K562 (cell line): ENCODE results near the gene ZP3. TPM values are rescaled to one million over a fixed set of nuclear protein-coding genes. Genes with fewer than 3 reads are reported as not detected.

ENCODE experiments used
- polyA plus RNA-seq, 8 experiments: library from polyadenylated mRNA; depleted of rRNA in 4 of 8; stranded (reverse) in 5 of 8; unstranded in 3 of 8; fragments of >200 nt; fragmentation: Nextera tagmentation in 2 of 8; fragmentation: Illumina TruSeq in 1 of 8; extraction: Ambion mirVana in 2 of 8; extraction: Trizol in 1 of 8; gene quantifications; 2 replicates each; pipeline versions ENCODE4 v1.2.1 to v1.2.3, GENCODE V29; 2011 to 2014; ENCODE audit warnings: inconsistent platforms in 1 of 8, missing spikeins in 1 of 8
- total RNA-seq, 7 experiments: library from RNA; depleted of rRNA in 6 of 7; stranded (reverse); fragments of >200 nt in 6 of 7; fragmentation: Illumina TruSeq in 2 of 7; extraction: Trizol in 2 of 7; gene quantifications; 2 replicates each; pipeline versions ENCODE4 v1.2.1 to v1.2.3, GENCODE V29; 2011 to 2021; ENCODE audit warnings: low replicate concordance in 1 of 7

Gene ZP3
- total and polyA plus RNA-seq, 9 of the 15 experiments (the other 6 are each of a cell fraction or from before 2014, with no cell fraction given) = 1.4 to 3.8 (median 2.4) TPM

Other genes with a start within 250 kb of the ZP3 start
Only the 7 nearest of the 8 such genes appear.
- 138 and 216 TPM in 2 replicates for gene HSPB1, start 122.3 kb upstream of the ZP3 start, total RNA-seq (2014; rRNA removed)
- 16.0 and 27.1 TPM in 2 replicates for gene HSPB1, start 122.3 kb upstream of the ZP3 start, total RNA-seq (2014; rRNA removed; fragmentation: Illumina TruSeq; extraction: Trizol)
- 180 TPM in 2 replicates for gene HSPB1, start 122.3 kb upstream of the ZP3 start, total RNA-seq (2015; rRNA removed; fragmentation: Illumina TruSeq; extraction: Trizol)
- 522 and 565 TPM in 2 replicates for gene HSPB1, start 122.3 kb upstream of the ZP3 start, total RNA-seq (2021)
- 44.8 and 88.9 TPM in 2 replicates for gene HSPB1, start 122.3 kb upstream of the ZP3 start, polyA plus RNA-seq (2011; rRNA removed)
- gene HSPB1, start 122.3 kb upstream of the ZP3 start, polyA plus RNA-seq (2014; fragmentation: Illumina TruSeq; extraction: Trizol) = 258 and 607 TPM in 2 replicates
- gene HSPB1, start 122.3 kb upstream of the ZP3 start, polyA plus RNA-seq (2014; fragmentation: Nextera tagmentation; extraction: Ambion mirVana) = 100 to 1,000 TPM in 1 of 2 experiments, 10 to 100 TPM in 1; 97.3 to 128 TPM
- 283 and 298 TPM in 2 replicates for gene HSPB1, start 122.3 kb upstream of the ZP3 start, polyA plus RNA-seq (2014; rRNA removed)
- 50.3 and 53.2 TPM in 2 replicates for gene YWHAG, start 66.0 kb upstream of the ZP3 start, total RNA-seq (2014; rRNA removed)
- 144 and 155 TPM in 2 replicates for gene YWHAG, start 66.0 kb upstream of the ZP3 start, total RNA-seq (2014; rRNA removed; fragmentation: Illumina TruSeq; extraction: Trizol)
- 135 and 136 TPM in 2 replicates for gene YWHAG, start 66.0 kb upstream of the ZP3 start, total RNA-seq (2015; rRNA removed; fragmentation: Illumina TruSeq; extraction: Trizol)
- 238 and 246 TPM in 2 replicates for gene YWHAG, start 66.0 kb upstream of the ZP3 start, total RNA-seq (2021)
- gene YWHAG, start 66.0 kb upstream of the ZP3 start, polyA plus RNA-seq (2011; rRNA removed) = 67.6 and 94.5 TPM in 2 replicates
- gene YWHAG, start 66.0 kb upstream of the ZP3 start, polyA plus RNA-seq (2014; fragmentation: Illumina TruSeq; extraction: Trizol) = 200 and 204 TPM in 2 replicates
- 10 to 100 TPM; 30.4 to 37.6 TPM for gene YWHAG, start 66.0 kb upstream of the ZP3 start, polyA plus RNA-seq (2014; fragmentation: Nextera tagmentation; extraction: Ambion mirVana)
- 74.9 and 83.6 TPM in 2 replicates for gene YWHAG, start 66.0 kb upstream of the ZP3 start, polyA plus RNA-seq (2014; rRNA removed)
- 0.41 and 0.49 TPM in 2 replicates for gene SSC4D, start 15.3 kb upstream of the ZP3 start, total RNA-seq (2014; rRNA removed)
- gene SSC4D, start 15.3 kb upstream of the ZP3 start, total RNA-seq (2014; rRNA removed; fragmentation: Illumina TruSeq; extraction: Trizol) = 0.19 and 0.65 TPM in 2 replicates
- gene SSC4D, start 15.3 kb upstream of the ZP3 start, total RNA-seq (2015; rRNA removed; fragmentation: Illumina TruSeq; extraction: Trizol) = 0.98 and 1.1 TPM in 2 replicates
- 0.98 and 1.2 TPM in 2 replicates for gene SSC4D, start 15.3 kb upstream of the ZP3 start, total RNA-seq (2021)
- 0.91 and 1.2 TPM in 2 replicates for gene SSC4D, start 15.3 kb upstream of the ZP3 start, polyA plus RNA-seq (2011; rRNA removed)
- gene SSC4D, start 15.3 kb upstream of the ZP3 start, polyA plus RNA-seq (2014; fragmentation: Illumina TruSeq; extraction: Trizol) = 0.80 and 1.5 TPM in 2 replicates
- under 1 TPM in 1 of 2 experiments, not detected in 1; 0.06 TPM for gene SSC4D, start 15.3 kb upstream of the ZP3 start, polyA plus RNA-seq (2014; fragmentation: Nextera tagmentation; extraction: Ambion mirVana)
- 0.67 and 1.0 TPM in 2 replicates for gene SSC4D, start 15.3 kb upstream of the ZP3 start, polyA plus RNA-seq (2014; rRNA removed)
- 14.9 and 20.4 TPM in 2 replicates for gene DTX2, start 36.8 kb downstream of the ZP3 start, total RNA-seq (2014; rRNA removed)
- 2.5 and 4.8 TPM in 2 replicates for gene DTX2, start 36.8 kb downstream of the ZP3 start, total RNA-seq (2014; rRNA removed; fragmentation: Illumina TruSeq; extraction: Trizol)
- 8.3 and 9.9 TPM in 2 replicates for gene DTX2, start 36.8 kb downstream of the ZP3 start, total RNA-seq (2015; rRNA removed; fragmentation: Illumina TruSeq; extraction: Trizol)
- 25.2 and 31.5 TPM in 2 replicates for gene DTX2, start 36.8 kb downstream of the ZP3 start, total RNA-seq (2021)
- 3.4 and 5.6 TPM in 2 replicates for gene DTX2, start 36.8 kb downstream of the ZP3 start, polyA plus RNA-seq (2011; rRNA removed)
- 9.8 and 18.3 TPM in 2 replicates for gene DTX2, start 36.8 kb downstream of the ZP3 start, polyA plus RNA-seq (2014; fragmentation: Illumina TruSeq; extraction: Trizol)
- gene DTX2, start 36.8 kb downstream of the ZP3 start, polyA plus RNA-seq (2014; fragmentation: Nextera tagmentation; extraction: Ambion mirVana) = under 1 TPM; 0.20 to 0.57 TPM
- gene DTX2, start 36.8 kb downstream of the ZP3 start, polyA plus RNA-seq (2014; rRNA removed) = 12.2 and 15.5 TPM in 2 replicates
- not detected in 2 replicates for gene UPK3B, start 85.6 kb downstream of the ZP3 start, total RNA-seq (2014; rRNA removed)
- gene UPK3B, start 85.6 kb downstream of the ZP3 start, total RNA-seq (2014; rRNA removed; fragmentation: Illumina TruSeq; extraction: Trizol) = not detected in 2 replicates
- gene UPK3B, start 85.6 kb downstream of the ZP3 start, total RNA-seq (2015; rRNA removed; fragmentation: Illumina TruSeq; extraction: Trizol) = not detected in 2 replicates
- gene UPK3B, start 85.6 kb downstream of the ZP3 start, total RNA-seq (2021) = 0.38 TPM in 1 of 2 replicates, not detected in the other
- not detected in 2 replicates for gene UPK3B, start 85.6 kb downstream of the ZP3 start, polyA plus RNA-seq (2011; rRNA removed)
- gene UPK3B, start 85.6 kb downstream of the ZP3 start, polyA plus RNA-seq (2014; fragmentation: Illumina TruSeq; extraction: Trizol) = not detected in 2 replicates
- gene UPK3B, start 85.6 kb downstream of the ZP3 start, polyA plus RNA-seq (2014; fragmentation: Nextera tagmentation; extraction: Ambion mirVana) = not detected
- gene UPK3B, start 85.6 kb downstream of the ZP3 start, polyA plus RNA-seq (2014; rRNA removed) = not detected in 2 replicates
- gene SPDYE16, start 118.3 kb downstream of the ZP3 start, total RNA-seq (2014; rRNA removed) = not detected in 2 replicates
- gene SPDYE16, start 118.3 kb downstream of the ZP3 start, total RNA-seq (2014; rRNA removed; fragmentation: Illumina TruSeq; extraction: Trizol) = not detected in 2 replicates
- gene SPDYE16, start 118.3 kb downstream of the ZP3 start, total RNA-seq (2015; rRNA removed; fragmentation: Illumina TruSeq; extraction: Trizol) = not detected in 2 replicates
- 0.13 TPM in 1 of 2 replicates, not detected in the other for gene SPDYE16, start 118.3 kb downstream of the ZP3 start, total RNA-seq (2021)
- gene SPDYE16, start 118.3 kb downstream of the ZP3 start, polyA plus RNA-seq (2011; rRNA removed) = 0.04 TPM in 1 of 2 replicates, not detected in the other
- 0.06 TPM in 2 replicates for gene SPDYE16, start 118.3 kb downstream of the ZP3 start, polyA plus RNA-seq (2014; fragmentation: Illumina TruSeq; extraction: Trizol)
- gene SPDYE16, start 118.3 kb downstream of the ZP3 start, polyA plus RNA-seq (2014; fragmentation: Nextera tagmentation; extraction: Ambion mirVana) = under 1 TPM; 0.04 to 0.06 TPM
- gene SPDYE16, start 118.3 kb downstream of the ZP3 start, polyA plus RNA-seq (2014; rRNA removed) = not detected in 2 replicates
- 5.4 and 5.7 TPM in 2 replicates for gene POMZP3, start 202.3 kb downstream of the ZP3 start, total RNA-seq (2014; rRNA removed)
- gene POMZP3, start 202.3 kb downstream of the ZP3 start, total RNA-seq (2014; rRNA removed; fragmentation: Illumina TruSeq; extraction: Trizol) = 3.8 and 4.5 TPM in 2 replicates
- gene POMZP3, start 202.3 kb downstream of the ZP3 start, total RNA-seq (2015; rRNA removed; fragmentation: Illumina TruSeq; extraction: Trizol) = 4.0 and 4.9 TPM in 2 replicates
- 13.4 and 15.8 TPM in 2 replicates for gene POMZP3, start 202.3 kb downstream of the ZP3 start, total RNA-seq (2021)
- 3.7 and 6.4 TPM in 2 replicates for gene POMZP3, start 202.3 kb downstream of the ZP3 start, polyA plus RNA-seq (2011; rRNA removed)
- gene POMZP3, start 202.3 kb downstream of the ZP3 start, polyA plus RNA-seq (2014; fragmentation: Illumina TruSeq; extraction: Trizol) = 8.2 and 8.8 TPM in 2 replicates
- 1 to 10 TPM; 2.3 to 3.2 TPM for gene POMZP3, start 202.3 kb downstream of the ZP3 start, polyA plus RNA-seq (2014; fragmentation: Nextera tagmentation; extraction: Ambion mirVana)
- gene POMZP3, start 202.3 kb downstream of the ZP3 start, polyA plus RNA-seq (2014; rRNA removed) = 4.6 and 7.6 TPM in 2 replicates